Testis (tissue), 3 donors: ENCODE results near the gene OXSR1. TPM values are rescaled to one million over a fixed set of nuclear protein-coding genes. Genes with fewer than 3 reads are reported as not detected.
A peak's percentile ranks its signal among the peaks of the same experiment; 100 is the strongest.

Experiments
- DNase-seq: peaks from one replicate; pipeline ENCODE4 v3.0.0-alpha.2; 2019
- H3K27ac ChIP-seq, 2 donors: fragments of 200-600 bp; sonication (generic); one replicate each; pipeline ENCODE4 v1.5.1; 2019
- H3K27me3 ChIP-seq: fragments of 200-600 bp; sonication (generic); one replicate; pipeline ENCODE4 v1.5.1; 2019
- H3K36me3 ChIP-seq: fragments of 200-600 bp; sonication (generic); one replicate; pipeline ENCODE4 v1.5.1; 2017; ENCODE audit warnings: low read depth; ENCODE audit errors: missing control alignments
- H3K4me1 ChIP-seq: fragments of 200-600 bp; sonication (generic); one replicate; pipeline ENCODE4 v1.5.1; 2019
- H3K4me3 ChIP-seq, 2 donors: fragments of 200-600 bp; sonication (generic); one replicate each; pipeline ENCODE4 v1.5.1; 2017 to 2019
- H3K9me3 ChIP-seq: fragments of 200-600 bp; sonication (generic); one replicate; pipeline ENCODE4 v1.5.1; 2017
- CTCF ChIP-seq, 3 experiments: fragments of 450-650 bp in 2 of 3; fragments of 200-600 bp in 1 of 3; sonication (generic) in 1 of 3; IDR thresholded peaks; one replicate each; pipeline ENCODE4 v1.5.1; 2016 to 2019; ENCODE audit warnings: antibody characterized with exemption in 3 of 3, mild to moderate bottlenecking in 2 of 3, moderate library complexity in 1 of 3
- POLR2A ChIP-seq: fragments of 450-650 bp; IDR thresholded peaks from one replicate; pipeline ENCODE4 v1.6.1; 2017; ENCODE audit warnings: antibody characterized with exemption, mild to moderate bottlenecking, moderate library complexity
- WGBS, 2 donors: methylation state at CpG; one replicate each; pipeline ENCODE4 v1.1.5; 2018; 5-methylcytosine and 5-hydroxymethylcytosine counted together
- intact Hi-C: fragments of 100-400 bp; cut with DNase I; formaldehyde crosslinking; loops from one replicate; pipeline ENCODE4 v1.15.1; 2023; ENCODE audit warnings: low total_unique reads
- polyA plus RNA-seq: library from polyadenylated mRNA; stranded (reverse); fragments of 350-450 nt; fragmentation: Illumina TruSeq; extraction: RNeasy Lipid Tissue Mini Kit (QIAGEN cat#74804); gene quantifications from one replicate; pipeline ENCODE4 v1.2.3, GENCODE V29; 2014; ENCODE audit warnings: low read depth, low replicate concordance; ENCODE audit not compliant: insufficient read depth
- total RNA-seq, 2 donors: library from RNA; depleted of rRNA; stranded (reverse); fragments of >200 nt; gene quantifications; one replicate each; pipeline ENCODE4 v1.2.3, GENCODE V29; 2016

Gene OXSR1
- total and polyA plus RNA-seq, 3 donors from 2014 or later = 26.0 to 48.7 (median 39.7) TPM

GRCh38 chr3:38140326-38141172 is 24.8 kb upstream of the OXSR1 start:
- WGBS, 2 donors = 97% methylated on average over 13 of the region's 13 CpGs; no CpG with 5 or more reads in 1 of the 2 donors

GRCh38 chr3:38141173-38141951 is 24.0 kb upstream of the OXSR1 start:
- Histone ChIP-seq H3K4me1 (peaks cover 14% of the 10 kb centered on the region), H3K4me3 (no peak overlapping the region), H3K36me3 (no peaks in the 10 kb centered on the region), H3K9me3 (no peaks in the 10 kb centered on the region), H3K27ac (no peak overlapping the region), H3K27me3 (no peaks in the 10 kb centered on the region)
- WGBS, 2 donors = 82 to 95% methylated on average over 3 to 7 of the region's 7 CpGs
- no peak for TF ChIP-seq POLR2A
- no peak for TF ChIP-seq CTCF (IDR thresholded peaks at IDR 0.05)
- intact Hi-C loops = no loop called here
- DNase-seq = no peak

More at GRCh38 chr3:38140326-38141172, 24.8 kb upstream of the OXSR1 start:
- H3K36me3 ChIP-seq = no peaks in the 10 kb centered on the region
- H3K27ac ChIP-seq = no peak overlapping the region
- DNase-seq = peak; percentile 9
- no peaks in the 10 kb centered on the region for H3K9me3 ChIP-seq
- H3K4me1 ChIP-seq = peaks cover 20% of the 10 kb centered on the region
- H3K27me3 ChIP-seq = no peaks in the 10 kb centered on the region
- TF ChIP-seq POLR2A = no peak
- no peak for TF ChIP-seq CTCF (IDR thresholded peaks at IDR 0.05)
- intact Hi-C loops = no loop called here
- no peak overlapping the region for H3K4me3 ChIP-seq

- TF ChIP-seq CTCF (IDR thresholded peaks at IDR 0.05) = no peak
- no peak for TF ChIP-seq POLR2A
- no peaks in the 10 kb centered on the region for H3K27me3 ChIP-seq
- no peak overlapping the region for H3K27ac ChIP-seq
- no peaks in the 10 kb centered on the region for H3K36me3 ChIP-seq
- peaks cover 14% of the 10 kb centered on the region for H3K4me1 ChIP-seq
- no peaks in the 10 kb centered on the region for H3K9me3 ChIP-seq
- whole genome bisulfite sequencing, 2 donors = 96 to 100% methylated on average over 2 of the region's 2 CpGs
- intact Hi-C loops = no loop called here
- peak; percentile 6 for DNase-seq
- no peak overlapping the region for H3K4me3 ChIP-seq
These were observed 23.4 kb upstream of the OXSR1 start for GRCh38 chr3:38141952-38142273.

- 89 to 92% methylated on average over 1 of the region's 1 CpG for WGBS, 2 donors
- no peak for TF ChIP-seq POLR2A
- TF ChIP-seq CTCF (IDR thresholded peaks at IDR 0.05) = no peak
- peak; percentile 6 for DNase-seq
- H3K27me3 ChIP-seq = no peaks in the 10 kb centered on the region
- no peaks in the 10 kb centered on the region for H3K9me3 ChIP-seq
- H3K4me3 ChIP-seq = no peak overlapping the region
- intact Hi-C loops = no loop called here
- peaks cover 10% of the 10 kb centered on the region for H3K4me1 ChIP-seq
- H3K27ac ChIP-seq = no peak overlapping the region
- no peaks in the 10 kb centered on the region for H3K36me3 ChIP-seq
These were observed 22.4 kb upstream of the OXSR1 start for GRCh38 chr3:38142959-38143358.
